ENCODE measurements around the gene GLIS1. TPM values are rescaled to one million over a fixed set of nuclear protein-coding genes. Genes with fewer than 3 reads are reported as not detected.

GLIS1 gene
- total and polyA plus RNA-seq, 2 experiments from 2014 or later, result 0.13 to 1.3 TPM

DNA sequence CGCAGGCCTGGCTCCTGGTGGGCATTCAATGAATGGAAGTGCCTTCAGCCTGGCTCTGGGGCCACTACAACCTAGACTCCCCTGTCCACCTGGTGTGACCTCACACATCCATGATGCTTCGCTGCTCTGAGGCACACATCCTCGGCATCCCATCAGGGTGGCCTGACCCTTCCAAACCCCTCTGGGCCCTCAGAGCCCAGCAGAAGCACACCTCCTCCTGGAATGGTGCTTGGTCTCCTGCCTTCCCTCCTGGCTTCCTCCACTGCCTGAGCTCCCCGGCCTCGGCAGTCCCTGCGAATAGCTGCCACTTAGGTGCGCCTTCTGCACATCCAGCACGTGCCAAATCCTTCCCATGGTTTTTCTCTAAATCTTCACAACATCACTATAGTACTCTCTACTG lies 133.8 kb downstream of the GLIS1 start:
- H2AFZ ChIP-seq, result no peak overlapping the region
- TF ChIP-seq, protein P1, sequence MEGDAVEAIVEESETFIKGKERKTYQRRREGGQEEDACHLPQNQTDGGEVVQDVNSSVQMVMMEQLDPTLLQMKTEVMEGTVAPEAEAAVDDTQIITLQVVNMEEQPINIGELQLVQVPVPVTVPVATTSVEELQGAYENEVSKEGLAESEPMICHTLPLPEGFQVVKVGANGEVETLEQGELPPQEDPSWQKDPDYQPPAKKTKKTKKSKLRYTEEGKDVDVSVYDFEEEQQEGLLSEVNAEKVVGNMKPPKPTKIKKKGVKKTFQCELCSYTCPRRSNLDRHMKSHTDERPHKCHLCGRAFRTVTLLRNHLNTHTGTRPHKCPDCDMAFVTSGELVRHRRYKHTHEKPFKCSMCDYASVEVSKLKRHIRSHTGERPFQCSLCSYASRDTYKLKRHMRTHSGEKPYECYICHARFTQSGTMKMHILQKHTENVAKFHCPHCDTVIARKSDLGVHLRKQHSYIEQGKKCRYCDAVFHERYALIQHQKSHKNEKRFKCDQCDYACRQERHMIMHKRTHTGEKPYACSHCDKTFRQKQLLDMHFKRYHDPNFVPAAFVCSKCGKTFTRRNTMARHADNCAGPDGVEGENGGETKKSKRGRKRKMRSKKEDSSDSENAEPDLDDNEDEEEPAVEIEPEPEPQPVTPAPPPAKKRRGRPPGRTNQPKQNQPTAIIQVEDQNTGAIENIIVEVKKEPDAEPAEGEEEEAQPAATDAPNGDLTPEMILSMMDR (IDR thresholded peaks at IDR 0.05; ENCODE audit: poor library complexity), result no peak
- TF ChIP-seq EZH2 (IDR thresholded peaks at IDR 0.05; ENCODE audit: borderline replicate concordance) (no peak), EZH2phosphoT487 (IDR thresholded peaks at IDR 0.05; ENCODE audit: low read depth, severe bottlenecking, unreplicated experiment) (no peak)
- H3K79me2 ChIP-seq, result no peaks in the 10 kb centered on the region
- H3K9me3 ChIP-seq (ENCODE audit: low read depth), result no peaks in the 10 kb centered on the region
- no peak for DNase-seq (ENCODE audit: low spot score)
- no peak overlapping the region for H3K4me2 ChIP-seq
- no peaks in the 10 kb centered on the region for H3K36me3 ChIP-seq (replicated peaks; ENCODE audit: insufficient read depth, low read depth)
- no peak overlapping the region for H3K27ac ChIP-seq
- no peaks in the 10 kb centered on the region for H3K9me2 ChIP-seq (replicated peaks; ENCODE audit: insufficient read depth)
- H3K27me3 ChIP-seq, result no peaks in the 10 kb centered on the region
- H3K4me1 ChIP-seq (ENCODE audit: insufficient read depth), result peaks cover 5% of the 10 kb centered on the region
- H4K20me1 ChIP-seq (ENCODE audit: insufficient read depth, poor library complexity, severe bottlenecking), result no peaks in the 10 kb centered on the region
- no peak overlapping the region for H3K4me3 ChIP-seq
- WGBS (ENCODE audit: low lambda C conversion rate, missing lambda C conversion rate), result 95% methylated on average over 8 of the region's 8 CpGs

DNA sequence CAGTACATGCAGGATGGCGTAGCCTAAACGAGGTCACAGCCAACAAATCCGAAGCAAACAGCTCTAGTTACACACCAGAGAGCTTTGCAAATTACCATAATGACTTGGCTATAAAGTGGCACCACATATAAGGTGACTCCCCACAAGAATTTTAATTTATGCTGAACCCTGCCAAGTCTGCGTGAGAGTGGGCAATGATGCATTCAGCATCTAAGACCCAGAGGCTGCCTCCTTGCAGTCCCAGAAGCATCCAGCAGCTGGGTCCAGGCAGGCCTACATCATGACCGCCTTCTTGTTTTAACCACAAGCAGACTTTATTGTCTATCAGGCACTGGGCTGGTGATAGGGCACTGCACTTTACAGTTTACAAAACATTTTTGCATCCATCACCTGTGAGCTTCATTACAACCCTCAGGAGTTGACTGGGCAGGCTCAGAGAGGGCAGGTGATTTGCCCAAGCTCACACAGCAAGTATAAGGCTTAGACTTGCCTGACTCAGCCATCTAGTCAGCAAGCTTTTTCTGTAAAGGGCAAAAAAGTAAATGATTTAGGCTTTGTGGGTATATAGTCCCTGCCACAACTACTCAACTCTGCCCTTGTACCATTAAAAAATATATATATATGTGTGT lies 134.6 kb downstream of the GLIS1 start:
- H3K4me2 ChIP-seq, result no peak overlapping the region
- no peaks in the 10 kb centered on the region for H3K27me3 ChIP-seq
- no peaks in the 10 kb centered on the region for H3K9me2 ChIP-seq (replicated peaks; ENCODE audit: insufficient read depth)
- TF ChIP-seq EZH2phosphoT487 (IDR thresholded peaks at IDR 0.05; ENCODE audit: low read depth, severe bottlenecking, unreplicated experiment), result no peak
- TF ChIP-seq EZH2 (IDR thresholded peaks at IDR 0.05; ENCODE audit: borderline replicate concordance), result no peak
- TF ChIP-seq, protein P1 (IDR thresholded peaks at IDR 0.05; ENCODE audit: poor library complexity), result no peak
- no peak for DNase-seq (ENCODE audit: low spot score)
- no peaks in the 10 kb centered on the region for H3K79me2 ChIP-seq
- H2AFZ ChIP-seq, result no peak overlapping the region
- H3K9me3 ChIP-seq (ENCODE audit: low read depth), result no peaks in the 10 kb centered on the region
- H3K36me3 ChIP-seq (replicated peaks; ENCODE audit: insufficient read depth, low read depth), result no peaks in the 10 kb centered on the region
- no peak overlapping the region for H3K27ac ChIP-seq
- 72% methylated on average over 5 of the region's 5 CpGs for WGBS (ENCODE audit: low lambda C conversion rate, missing lambda C conversion rate)
- no peak overlapping the region for H3K4me3 ChIP-seq
- H4K20me1 ChIP-seq (ENCODE audit: insufficient read depth, poor library complexity, severe bottlenecking), result no peaks in the 10 kb centered on the region
- H3K4me1 ChIP-seq (ENCODE audit: insufficient read depth), result peaks cover 5% of the 10 kb centered on the region

DNA sequence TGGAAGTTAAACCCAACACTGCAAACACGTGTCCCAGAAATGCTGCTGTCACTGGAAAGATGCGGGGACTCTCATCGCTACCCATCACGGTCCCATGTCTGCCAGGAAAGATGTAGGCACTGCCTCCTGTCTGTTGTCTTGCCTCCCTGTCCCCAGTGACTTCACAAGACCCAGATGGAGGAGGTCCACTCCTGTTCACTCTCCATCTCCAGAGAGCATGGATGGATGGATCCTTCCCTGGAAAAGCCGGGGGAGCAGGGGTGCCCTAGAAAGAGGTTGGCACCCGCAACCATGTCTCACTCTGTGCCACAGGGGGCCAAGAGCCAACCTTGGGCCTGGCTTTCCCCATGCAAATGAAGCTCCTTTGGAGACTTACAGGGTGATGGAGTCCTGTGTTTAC lies 135.5 kb downstream of the GLIS1 start:
- no peaks in the 10 kb centered on the region for H3K79me2 ChIP-seq
- DNase-seq (ENCODE audit: low spot score), result no peak
- H3K27ac ChIP-seq, result no peak overlapping the region
- no peaks in the 10 kb centered on the region for H3K27me3 ChIP-seq
- H3K4me2 ChIP-seq, result no peak overlapping the region
- H3K9me2 ChIP-seq (replicated peaks; ENCODE audit: insufficient read depth), result no peaks in the 10 kb centered on the region
- no peak overlapping the region for H3K4me3 ChIP-seq
- TF ChIP-seq, protein P1 (IDR thresholded peaks at IDR 0.05; ENCODE audit: poor library complexity), result no peak
- TF ChIP-seq EZH2 (IDR thresholded peaks at IDR 0.05; ENCODE audit: borderline replicate concordance) (no peak), EZH2phosphoT487 (IDR thresholded peaks at IDR 0.05; ENCODE audit: low read depth, severe bottlenecking, unreplicated experiment) (no peak)
- no peak overlapping the region for H2AFZ ChIP-seq
- no peaks in the 10 kb centered on the region for H3K36me3 ChIP-seq (replicated peaks; ENCODE audit: insufficient read depth, low read depth)
- 96% methylated on average over 6 of the region's 6 CpGs for WGBS (ENCODE audit: low lambda C conversion rate, missing lambda C conversion rate)
- no peaks in the 10 kb centered on the region for H3K9me3 ChIP-seq (ENCODE audit: low read depth)
- H3K4me1 ChIP-seq (ENCODE audit: insufficient read depth), result peaks cover 5% of the 10 kb centered on the region
- H4K20me1 ChIP-seq (ENCODE audit: insufficient read depth, poor library complexity, severe bottlenecking), result no peaks in the 10 kb centered on the region
